Liver (tissue), 3 donors: ENCODE results near the gene NTM.

Source experiments
- ATF3 ChIP-seq: IDR thresholded peaks from 2 replicates; pipeline ENCODE4 v1.6.1; 2016; ENCODE audit warnings: antibody characterized with exemption
- SP1 ChIP-seq: IDR thresholded peaks from 2 replicates; pipeline ENCODE4 v1.6.1; 2018; ENCODE audit warnings: antibody characterized with exemption, mild to moderate bottlenecking
- TF ChIP-seq, protein P1 (sequence below): fragments of 150-350 bp; IDR thresholded peaks from 2 replicates; pipeline ENCODE4 v1.5.1; 2017; ENCODE audit warnings: improper control_type of control experiment, low read depth, low read length; ENCODE audit not compliant: missing input control
- donor health status: healthy.
- donor health status: healthy.

GRCh38 chr11:132196928-132197327 lies 826.5 kb downstream of the NTM start:
- TF ChIP-seq, protein P1, sequence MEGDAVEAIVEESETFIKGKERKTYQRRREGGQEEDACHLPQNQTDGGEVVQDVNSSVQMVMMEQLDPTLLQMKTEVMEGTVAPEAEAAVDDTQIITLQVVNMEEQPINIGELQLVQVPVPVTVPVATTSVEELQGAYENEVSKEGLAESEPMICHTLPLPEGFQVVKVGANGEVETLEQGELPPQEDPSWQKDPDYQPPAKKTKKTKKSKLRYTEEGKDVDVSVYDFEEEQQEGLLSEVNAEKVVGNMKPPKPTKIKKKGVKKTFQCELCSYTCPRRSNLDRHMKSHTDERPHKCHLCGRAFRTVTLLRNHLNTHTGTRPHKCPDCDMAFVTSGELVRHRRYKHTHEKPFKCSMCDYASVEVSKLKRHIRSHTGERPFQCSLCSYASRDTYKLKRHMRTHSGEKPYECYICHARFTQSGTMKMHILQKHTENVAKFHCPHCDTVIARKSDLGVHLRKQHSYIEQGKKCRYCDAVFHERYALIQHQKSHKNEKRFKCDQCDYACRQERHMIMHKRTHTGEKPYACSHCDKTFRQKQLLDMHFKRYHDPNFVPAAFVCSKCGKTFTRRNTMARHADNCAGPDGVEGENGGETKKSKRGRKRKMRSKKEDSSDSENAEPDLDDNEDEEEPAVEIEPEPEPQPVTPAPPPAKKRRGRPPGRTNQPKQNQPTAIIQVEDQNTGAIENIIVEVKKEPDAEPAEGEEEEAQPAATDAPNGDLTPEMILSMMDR: no peak
- no peak for TF ChIP-seq SP1
- TF ChIP-seq ATF3: no peak
